Measurements from ENCODE around the gene ABI3BP. TPM values are rescaled to one million over a fixed set of nuclear protein-coding genes. Genes with fewer than 3 reads are reported as not detected.

ABI3BP gene
- total and polyA plus RNA-seq, 2 experiments from 2014 or later: 0.42 to 0.57 TPM

- no peak for TF ChIP-seq ZNF331 (CRISPR knock-in tag; IDR thresholded peaks at IDR 0.05; ENCODE audit: low read depth)
- no peak for TF ChIP-seq STAT1 (IDR thresholded peaks at IDR 0.05; ENCODE audit: unreplicated experiment)
- no peak for TF ChIP-seq CREB1 (CRISPR knock-in tag; IDR thresholded peaks at IDR 0.05; ENCODE audit: low read depth)
- no peak for TF ChIP-seq POLR2AphosphoS5 (IDR thresholded peaks at IDR 0.05; ENCODE audit: low read depth)
- no peak for TF ChIP-seq NANOG (IDR thresholded peaks at IDR 0.05; ENCODE audit: borderline replicate concordance)
These were observed 92.4 kb downstream of the ABI3BP start (continued) for GRCh38 chr3:100900671-100901335.

DNA sequence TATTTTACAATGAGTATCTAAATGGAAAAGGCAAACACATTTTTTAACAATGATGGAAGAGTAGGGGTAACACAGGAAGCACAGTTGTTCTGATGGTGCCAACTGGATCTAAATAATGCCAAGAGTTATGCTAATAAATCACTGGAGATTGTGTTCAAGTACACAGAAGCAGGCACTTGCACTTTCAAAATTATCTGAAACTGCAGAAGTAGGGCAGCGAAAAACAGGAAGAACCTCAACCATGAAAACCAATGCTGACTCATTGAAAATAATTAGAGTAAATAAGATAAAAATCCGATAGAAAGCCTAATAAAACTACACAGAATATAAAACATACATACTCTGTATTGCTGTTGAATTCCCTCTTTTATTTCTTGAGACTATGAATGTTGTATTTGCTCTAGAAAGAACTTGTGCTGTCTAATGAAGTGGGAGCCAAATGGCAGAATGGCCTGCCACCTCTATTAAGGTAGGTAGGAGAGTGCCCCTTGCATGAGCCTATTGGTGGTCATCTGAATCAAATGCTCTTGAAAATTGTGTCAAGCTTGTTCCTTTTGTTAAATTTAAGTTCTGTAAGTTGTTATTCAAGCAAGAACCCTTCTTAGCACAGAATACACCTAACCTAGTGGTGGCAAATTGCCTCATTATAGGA is 93.7 kb downstream of the ABI3BP start:
- no peak overlapping the region; the same call in 1 of the 2 replicates for H3K27ac Mint-ChIP-seq
- H3K27ac ChIP-seq (ENCODE audit: low read depth): no peak overlapping the region
- no peak overlapping the region for H3K4me3 ChIP-seq
- H2AFZ ChIP-seq: peak overlapping the region; percentile 53; the same call in 1 of the 2 replicates
- H3K4me1 Mint-ChIP-seq: no peaks in the 10 kb centered on the region
- no peaks in the 10 kb centered on the region for H3K36me3 ChIP-seq (ENCODE audit: insufficient read depth)
- H3K79me2 ChIP-seq (replicated peaks; ENCODE audit: insufficient read depth): no peaks in the 10 kb centered on the region
- ATAC-seq: no peak
- no peaks in the 10 kb centered on the region for H3K9me3 Mint-ChIP-seq
- DNase-seq (ENCODE audit: low spot score): no peak
- H4K20me1 ChIP-seq (replicated peaks; ENCODE audit: insufficient read depth): no peaks in the 10 kb centered on the region
- no peaks in the 10 kb centered on the region for H3K27me3 ChIP-seq (ENCODE audit: insufficient read depth)
- no peaks in the 10 kb centered on the region for H3K27me3 Mint-ChIP-seq (ENCODE audit: insufficient read depth, low read depth, poor library complexity)
- no peaks in the 10 kb centered on the region for H3K36me3 Mint-ChIP-seq (ENCODE audit: low read depth)
- H3K4me2 ChIP-seq: no peak overlapping the region
- H3K4me3 Mint-ChIP-seq: no peak overlapping the region
- H3K9me2 ChIP-seq (ENCODE audit: insufficient read depth): no peaks in the 10 kb centered on the region
- H3K4me1 ChIP-seq (ENCODE audit: insufficient read depth): no peaks in the 10 kb centered on the region
- no peaks in the 10 kb centered on the region for H3F3A ChIP-seq (replicated peaks; ENCODE audit: low read depth)
- no peak for TF ChIP-seq EZH2 (IDR thresholded peaks at IDR 0.05; ENCODE audit: low read depth, unreplicated experiment)
- TF ChIP-seq ZNF114 (CRISPR knock-in tag; IDR thresholded peaks at IDR 0.05): no peak
- TF ChIP-seq, protein P1, sequence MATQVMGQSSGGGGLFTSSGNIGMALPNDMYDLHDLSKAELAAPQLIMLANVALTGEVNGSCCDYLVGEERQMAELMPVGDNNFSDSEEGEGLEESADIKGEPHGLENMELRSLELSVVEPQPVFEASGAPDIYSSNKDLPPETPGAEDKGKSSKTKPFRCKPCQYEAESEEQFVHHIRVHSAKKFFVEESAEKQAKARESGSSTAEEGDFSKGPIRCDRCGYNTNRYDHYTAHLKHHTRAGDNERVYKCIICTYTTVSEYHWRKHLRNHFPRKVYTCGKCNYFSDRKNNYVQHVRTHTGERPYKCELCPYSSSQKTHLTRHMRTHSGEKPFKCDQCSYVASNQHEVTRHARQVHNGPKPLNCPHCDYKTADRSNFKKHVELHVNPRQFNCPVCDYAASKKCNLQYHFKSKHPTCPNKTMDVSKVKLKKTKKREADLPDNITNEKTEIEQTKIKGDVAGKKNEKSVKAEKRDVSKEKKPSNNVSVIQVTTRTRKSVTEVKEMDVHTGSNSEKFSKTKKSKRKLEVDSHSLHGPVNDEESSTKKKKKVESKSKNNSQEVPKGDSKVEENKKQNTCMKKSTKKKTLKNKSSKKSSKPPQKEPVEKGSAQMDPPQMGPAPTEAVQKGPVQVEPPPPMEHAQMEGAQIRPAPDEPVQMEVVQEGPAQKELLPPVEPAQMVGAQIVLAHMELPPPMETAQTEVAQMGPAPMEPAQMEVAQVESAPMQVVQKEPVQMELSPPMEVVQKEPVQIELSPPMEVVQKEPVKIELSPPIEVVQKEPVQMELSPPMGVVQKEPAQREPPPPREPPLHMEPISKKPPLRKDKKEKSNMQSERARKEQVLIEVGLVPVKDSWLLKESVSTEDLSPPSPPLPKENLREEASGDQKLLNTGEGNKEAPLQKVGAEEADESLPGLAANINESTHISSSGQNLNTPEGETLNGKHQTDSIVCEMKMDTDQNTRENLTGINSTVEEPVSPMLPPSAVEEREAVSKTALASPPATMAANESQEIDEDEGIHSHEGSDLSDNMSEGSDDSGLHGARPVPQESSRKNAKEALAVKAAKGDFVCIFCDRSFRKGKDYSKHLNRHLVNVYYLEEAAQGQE (IDR thresholded peaks at IDR 0.05; ENCODE audit: unreplicated experiment): no peak
- TF ChIP-seq POLR2AphosphoS5 (IDR thresholded peaks at IDR 0.05; ENCODE audit: low read depth): no peak
- TF ChIP-seq, protein P2, sequence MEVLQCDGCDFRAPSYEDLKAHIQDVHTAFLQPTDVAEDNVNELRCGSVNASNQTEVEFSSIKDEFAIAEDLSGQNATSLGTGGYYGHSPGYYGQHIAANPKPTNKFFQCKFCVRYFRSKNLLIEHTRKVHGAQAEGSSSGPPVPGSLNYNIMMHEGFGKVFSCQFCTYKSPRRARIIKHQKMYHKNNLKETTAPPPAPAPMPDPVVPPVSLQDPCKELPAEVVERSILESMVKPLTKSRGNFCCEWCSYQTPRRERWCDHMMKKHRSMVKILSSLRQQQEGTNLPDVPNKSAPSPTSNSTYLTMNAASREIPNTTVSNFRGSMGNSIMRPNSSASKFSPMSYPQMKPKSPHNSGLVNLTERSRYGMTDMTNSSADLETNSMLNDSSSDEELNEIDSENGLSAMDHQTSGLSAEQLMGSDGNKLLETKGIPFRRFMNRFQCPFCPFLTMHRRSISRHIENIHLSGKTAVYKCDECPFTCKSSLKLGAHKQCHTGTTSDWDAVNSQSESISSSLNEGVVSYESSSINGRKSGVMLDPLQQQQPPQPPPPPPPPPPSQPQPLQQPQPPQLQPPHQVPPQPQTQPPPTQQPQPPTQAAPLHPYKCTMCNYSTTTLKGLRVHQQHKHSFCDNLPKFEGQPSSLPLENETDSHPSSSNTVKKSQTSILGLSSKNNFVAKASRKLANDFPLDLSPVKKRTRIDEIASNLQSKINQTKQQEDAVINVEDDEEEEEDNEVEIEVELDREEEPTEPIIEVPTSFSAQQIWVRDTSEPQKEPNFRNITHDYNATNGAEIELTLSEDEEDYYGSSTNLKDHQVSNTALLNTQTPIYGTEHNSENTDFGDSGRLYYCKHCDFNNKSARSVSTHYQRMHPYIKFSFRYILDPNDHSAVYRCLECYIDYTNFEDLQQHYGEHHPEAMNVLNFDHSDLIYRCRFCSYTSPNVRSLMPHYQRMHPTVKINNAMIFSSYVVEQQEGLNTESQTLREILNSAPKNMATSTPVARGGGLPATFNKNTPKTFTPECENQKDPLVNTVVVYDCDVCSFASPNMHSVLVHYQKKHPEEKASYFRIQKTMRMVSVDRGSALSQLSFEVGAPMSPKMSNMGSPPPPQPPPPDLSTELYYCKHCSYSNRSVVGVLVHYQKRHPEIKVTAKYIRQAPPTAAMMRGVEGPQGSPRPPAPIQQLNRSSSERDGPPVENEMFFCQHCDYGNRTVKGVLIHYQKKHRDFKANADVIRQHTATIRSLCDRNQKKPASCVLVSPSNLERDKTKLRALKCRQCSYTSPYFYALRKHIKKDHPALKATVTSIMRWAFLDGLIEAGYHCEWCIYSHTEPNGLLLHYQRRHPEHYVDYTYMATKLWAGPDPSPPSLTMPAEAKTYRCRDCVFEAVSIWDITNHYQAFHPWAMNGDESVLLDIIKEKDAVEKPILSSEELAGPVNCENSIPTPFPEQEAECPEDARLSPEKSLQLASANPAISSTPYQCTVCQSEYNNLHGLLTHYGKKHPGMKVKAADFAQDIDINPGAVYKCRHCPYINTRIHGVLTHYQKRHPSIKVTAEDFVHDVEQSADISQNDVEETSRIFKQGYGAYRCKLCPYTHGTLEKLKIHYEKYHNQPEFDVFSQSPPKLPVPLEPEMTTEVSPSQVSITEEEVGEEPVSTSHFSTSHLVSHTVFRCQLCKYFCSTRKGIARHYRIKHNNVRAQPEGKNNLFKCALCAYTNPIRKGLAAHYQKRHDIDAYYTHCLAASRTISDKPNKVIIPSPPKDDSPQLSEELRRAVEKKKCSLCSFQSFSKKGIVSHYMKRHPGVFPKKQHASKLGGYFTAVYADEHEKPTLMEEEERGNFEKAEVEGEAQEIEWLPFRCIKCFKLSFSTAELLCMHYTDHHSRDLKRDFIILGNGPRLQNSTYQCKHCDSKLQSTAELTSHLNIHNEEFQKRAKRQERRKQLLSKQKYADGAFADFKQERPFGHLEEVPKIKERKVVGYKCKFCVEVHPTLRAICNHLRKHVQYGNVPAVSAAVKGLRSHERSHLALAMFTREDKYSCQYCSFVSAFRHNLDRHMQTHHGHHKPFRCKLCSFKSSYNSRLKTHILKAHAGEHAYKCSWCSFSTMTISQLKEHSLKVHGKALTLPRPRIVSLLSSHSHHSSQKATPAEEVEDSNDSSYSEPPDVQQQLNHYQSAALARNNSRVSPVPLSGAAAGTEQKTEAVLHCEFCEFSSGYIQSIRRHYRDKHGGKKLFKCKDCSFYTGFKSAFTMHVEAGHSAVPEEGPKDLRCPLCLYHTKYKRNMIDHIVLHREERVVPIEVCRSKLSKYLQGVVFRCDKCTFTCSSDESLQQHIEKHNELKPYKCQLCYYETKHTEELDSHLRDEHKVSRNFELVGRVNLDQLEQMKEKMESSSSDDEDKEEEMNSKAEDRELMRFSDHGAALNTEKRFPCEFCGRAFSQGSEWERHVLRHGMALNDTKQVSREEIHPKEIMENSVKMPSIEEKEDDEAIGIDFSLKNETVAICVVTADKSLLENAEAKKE (CRISPR knock-in tag; IDR thresholded peaks at IDR 0.05): no peak
- no peak for TF ChIP-seq CREB1 (CRISPR knock-in tag; IDR thresholded peaks at IDR 0.05; ENCODE audit: low read depth)
- TF ChIP-seq EZH2phosphoT487 (IDR thresholded peaks at IDR 0.05; ENCODE audit: unreplicated experiment): no peak
- TF ChIP-seq, protein P3, sequence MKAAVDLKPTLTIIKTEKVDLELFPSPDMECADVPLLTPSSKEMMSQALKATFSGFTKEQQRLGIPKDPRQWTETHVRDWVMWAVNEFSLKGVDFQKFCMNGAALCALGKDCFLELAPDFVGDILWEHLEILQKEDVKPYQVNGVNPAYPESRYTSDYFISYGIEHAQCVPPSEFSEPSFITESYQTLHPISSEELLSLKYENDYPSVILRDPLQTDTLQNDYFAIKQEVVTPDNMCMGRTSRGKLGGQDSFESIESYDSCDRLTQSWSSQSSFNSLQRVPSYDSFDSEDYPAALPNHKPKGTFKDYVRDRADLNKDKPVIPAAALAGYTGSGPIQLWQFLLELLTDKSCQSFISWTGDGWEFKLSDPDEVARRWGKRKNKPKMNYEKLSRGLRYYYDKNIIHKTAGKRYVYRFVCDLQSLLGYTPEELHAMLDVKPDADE (IDR thresholded peaks at IDR 0.05): no peak
- no peak for TF ChIP-seq NANOG (IDR thresholded peaks at IDR 0.05; ENCODE audit: borderline replicate concordance)
- no peak for TF ChIP-seq ZNF331 (CRISPR knock-in tag; IDR thresholded peaks at IDR 0.05; ENCODE audit: low read depth)
- TF ChIP-seq STAT1 (IDR thresholded peaks at IDR 0.05; ENCODE audit: unreplicated experiment): no peak

All from GM23338 (cell line).